ENCODE data around the gene BHMT2. TPM values are rescaled to one million over a fixed set of nuclear protein-coding genes. Genes with fewer than 3 reads are reported as not detected.

Gene BHMT2
- total and polyA plus RNA-seq, 2 of the 13 experiments (the other 11 are each of a cell fraction or from before 2014, with no cell fraction given) = 13.8 to 18.8 TPM

- TF ChIP-seq RORA (CRISPR knock-in tag; IDR thresholded peaks at IDR 0.05) (no peak), SP1 (IDR thresholded peaks at IDR 0.05) (no peak), SP1 (CRISPR knock-in tag; IDR thresholded peaks at IDR 0.05) (no peak), ZZZ3 (CRISPR knock-in tag; IDR thresholded peaks at IDR 0.05; ENCODE audit: borderline replicate concordance) (no peak), ZNF512B (CRISPR knock-in tag; IDR thresholded peaks at IDR 0.05; ENCODE audit: borderline replicate concordance) (no peak), ZBTB1 (CRISPR knock-in tag; IDR thresholded peaks at IDR 0.05; ENCODE audit: borderline replicate concordance) (no peak), ZSCAN29 (CRISPR knock-in tag; conservative IDR thresholded peaks at IDR 0.05) (no peak), ISL2 (CRISPR knock-in tag; IDR thresholded peaks at IDR 0.05) (no peak), ZNF777 (CRISPR knock-in tag; IDR thresholded peaks at IDR 0.05) (no peak), ZNF468 (CRISPR knock-in tag; IDR thresholded peaks at IDR 0.05) (no peak), KIAA2018 (CRISPR knock-in tag; IDR thresholded peaks at IDR 0.05; ENCODE audit: borderline replicate concordance) (no peak), IKZF1 (IDR thresholded peaks at IDR 0.05) (no peak)
These were observed 39.2 kb downstream of the BHMT2 start (continued) for GRCh38 chr5:79108792-79109191.
